Activated CD4-positive, alpha-beta T cell treated with anti-CD3 and anti-CD28 coated beads for 48 hours (primary cell): ENCODE results near the gene CD101.
"Not testable (repeated sequence)": the region's sequence is repeated elsewhere in the genome, so short reads cannot be mapped to it uniquely, and the experiment has no call there.

Experiments
- DNase-seq: peaks from one replicate; pipeline ENCODE4 v3.0.0-alpha.2; 2020

CD101 gene

GRCh38 chr1:117001254-117001927 is at the start of gene CD101:
TSS of gene CD101 (plus strand) at chr1:117001760. CDS start at chr1:117001818, 58 bp downstream.
- DNase-seq: peak; percentile 59

- no peak for DNase-seq
Measured at GRCh38 chr1:116952738-116953275, 48.8 kb upstream of the CD101 start.

DNA sequence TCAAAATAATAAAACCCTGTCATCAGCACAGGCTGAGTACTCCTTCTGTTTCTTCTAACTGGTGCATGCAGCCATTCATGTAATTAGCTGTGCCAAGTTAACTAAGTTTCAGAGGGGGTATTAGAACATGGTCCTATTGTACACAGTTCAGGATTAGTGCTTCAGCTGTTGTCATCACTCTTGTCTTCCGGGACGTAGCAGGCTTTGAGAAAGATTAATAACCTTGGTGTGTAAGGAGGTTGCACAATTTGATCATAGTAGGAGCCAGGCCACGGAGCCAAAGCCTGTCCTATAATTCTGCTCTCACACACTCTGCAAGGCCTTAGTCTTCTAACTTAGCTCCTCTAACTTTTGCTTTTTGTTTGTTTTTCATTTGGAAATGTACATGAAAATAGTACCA is 47.1 kb upstream of the CD101 start:
- DNase-seq: no peak

- DNase-seq: no peak
Measured at GRCh38 chr1:116956378-116956777, 45.2 kb upstream of the CD101 start.

DNA sequence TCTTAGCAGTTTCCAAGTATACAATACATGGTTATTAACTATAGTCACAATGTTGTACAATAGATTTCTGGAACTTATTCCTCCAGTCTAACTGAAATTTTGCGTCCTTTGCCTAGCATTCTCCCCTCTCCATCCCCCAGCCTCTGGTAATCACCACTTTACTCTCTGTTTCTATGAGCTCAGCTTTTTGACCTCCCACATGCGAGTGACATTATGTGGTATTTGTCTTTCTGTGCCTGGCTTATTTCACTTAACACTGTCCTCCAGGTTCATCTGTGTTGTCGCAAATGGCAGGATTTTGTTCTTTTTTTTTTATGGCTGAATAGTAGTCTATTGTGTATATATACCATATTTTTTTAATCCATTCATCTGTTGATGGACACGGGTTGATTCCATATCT is 43.9 kb upstream of the CD101 start:
- no peak for DNase-seq

DNA sequence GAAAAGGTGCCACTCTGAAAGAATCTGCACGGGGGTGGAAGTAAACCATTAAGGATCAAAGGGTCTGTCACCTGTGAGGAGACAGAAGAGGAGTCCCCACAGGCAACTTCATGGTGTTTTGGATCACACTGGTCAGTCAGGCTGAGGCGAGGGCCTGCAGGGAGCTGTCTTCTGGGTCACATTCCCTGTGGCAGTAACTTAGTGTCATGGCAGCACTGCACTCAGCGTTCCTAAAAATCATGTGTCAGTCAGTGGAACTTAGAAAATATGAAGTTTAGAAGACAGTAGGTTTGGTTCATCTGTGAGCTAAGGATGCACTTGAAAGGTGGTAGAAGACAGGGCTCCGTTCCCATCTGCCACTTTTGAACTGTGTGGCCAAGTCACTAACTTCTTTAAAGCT is 43.5 kb upstream of the CD101 start:
- DNase-seq: no peak

DNA sequence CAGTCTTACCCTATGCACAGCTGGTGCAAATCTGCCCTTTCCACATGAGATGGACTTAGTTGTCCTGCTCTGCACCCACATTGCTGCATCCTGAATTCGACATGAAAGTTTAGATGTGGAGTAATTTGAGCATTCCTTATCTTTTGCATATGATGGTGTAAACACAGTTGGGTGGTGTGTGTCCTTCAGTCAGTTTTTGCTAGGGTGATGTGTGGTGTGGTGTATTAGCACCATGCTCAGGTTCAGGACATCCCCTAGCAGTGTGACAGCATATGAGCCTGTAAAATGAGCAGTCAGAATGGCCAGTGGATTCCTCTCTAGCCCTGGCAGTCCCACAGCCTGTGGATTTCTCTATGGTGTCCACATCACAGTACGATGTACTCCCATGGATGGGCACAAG is 42.6 kb upstream of the CD101 start:
- DNase-seq: no peak

DNA sequence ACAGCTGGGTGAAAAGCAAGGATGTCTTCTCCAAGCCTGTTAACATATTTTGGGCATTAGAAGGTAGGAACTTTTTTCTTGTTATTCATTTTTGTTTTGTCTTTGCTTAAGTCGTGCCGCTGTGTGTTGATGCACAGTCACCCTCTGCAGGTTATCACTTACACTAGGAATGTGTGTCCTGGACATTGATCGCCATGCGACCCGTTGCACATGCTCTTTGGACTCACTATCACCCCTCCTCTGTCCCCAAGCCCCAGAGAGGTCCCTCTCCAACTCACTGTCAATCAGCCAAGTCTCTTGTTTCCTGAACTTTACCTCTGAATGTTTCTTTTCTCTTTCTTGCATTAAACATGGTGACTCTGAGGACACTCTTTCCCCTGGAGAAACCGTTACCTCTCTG is 40.0 kb upstream of the CD101 start:
- DNase-seq: no peak

DNA sequence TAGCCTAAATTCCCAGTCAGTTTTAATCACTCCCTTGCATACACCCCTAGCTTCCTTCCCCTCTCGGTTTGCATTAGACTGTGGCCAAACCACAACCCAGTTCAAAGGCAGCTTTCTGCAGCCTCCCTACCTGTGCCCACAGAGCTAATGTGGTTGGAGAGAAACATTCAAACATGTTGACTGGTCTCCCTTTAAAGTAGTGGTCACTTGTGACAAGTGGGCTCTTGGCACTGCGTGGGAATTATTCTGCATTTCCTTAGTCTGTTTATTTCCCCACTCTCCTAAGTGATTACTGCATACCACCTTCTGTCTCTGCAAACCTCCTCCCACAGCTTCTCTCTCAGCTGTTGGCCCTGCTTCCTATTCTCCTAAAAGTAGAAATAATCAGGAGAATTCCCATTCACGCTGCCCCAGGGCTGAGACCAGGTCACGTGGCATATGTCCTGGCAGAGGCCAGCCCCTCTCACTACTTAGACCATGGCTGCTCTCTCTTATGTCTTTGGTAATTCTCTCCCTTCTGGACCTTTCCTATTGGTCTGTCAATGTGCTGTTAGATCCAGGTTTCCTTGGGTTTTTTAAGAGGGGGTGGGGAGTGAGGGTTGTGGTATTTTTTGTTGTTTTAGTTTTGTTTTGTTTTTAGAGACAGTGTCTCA is 38.4 kb upstream of the CD101 start:
- DNase-seq: no peak

DNA sequence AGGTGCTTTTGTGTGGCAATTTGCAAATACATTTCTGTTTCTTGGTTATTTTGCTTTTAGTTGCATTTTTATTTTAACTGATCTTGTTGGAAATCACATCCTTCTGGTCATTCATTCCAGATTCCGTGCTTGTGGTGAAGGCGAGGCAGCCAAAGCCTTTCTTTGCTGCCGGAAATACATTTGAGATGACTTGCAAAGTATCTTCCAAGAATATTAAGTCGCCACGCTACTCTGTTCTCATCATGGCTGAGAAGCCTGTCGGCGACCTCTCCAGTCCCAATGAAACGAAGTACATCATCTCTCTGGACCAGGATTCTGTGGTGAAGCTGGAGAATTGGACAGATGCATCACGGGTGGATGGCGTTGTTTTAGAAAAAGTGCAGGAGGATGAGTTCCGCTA is 34.8 kb upstream of the CD101 start:
- no peak for DNase-seq

GRCh38 chr1:116968724-116969123 is 32.8 kb upstream of the CD101 start:
- no peak for DNase-seq

DNA sequence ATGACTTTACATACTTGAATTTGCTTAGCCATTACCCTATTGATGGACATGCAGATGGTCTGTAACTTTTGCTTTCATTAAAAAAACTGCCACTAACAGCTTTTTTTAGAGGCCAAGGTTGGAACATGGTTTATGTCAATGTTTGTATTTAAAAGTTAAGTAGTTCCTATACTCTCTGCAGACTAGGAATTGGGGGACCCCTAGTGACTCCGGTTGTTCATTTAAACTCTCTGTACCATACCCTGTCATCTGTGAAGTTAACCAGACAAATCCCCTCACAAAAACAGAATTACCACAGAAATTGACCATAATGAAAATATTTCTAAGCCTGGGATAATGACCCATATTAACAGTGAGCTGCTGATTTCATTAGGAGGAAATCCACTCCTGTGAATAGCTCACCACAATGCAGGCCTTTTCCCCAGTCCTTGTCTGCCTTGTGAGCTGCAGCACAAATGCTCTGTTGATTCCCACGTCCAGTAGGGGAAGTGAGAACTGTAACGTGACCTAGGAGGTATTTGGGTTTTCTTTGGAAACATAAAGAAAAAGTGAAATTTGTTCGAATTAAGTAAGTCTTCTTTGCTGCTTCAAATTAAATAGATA is 30.2 kb upstream of the CD101 start:
- DNase-seq: no peak

DNA sequence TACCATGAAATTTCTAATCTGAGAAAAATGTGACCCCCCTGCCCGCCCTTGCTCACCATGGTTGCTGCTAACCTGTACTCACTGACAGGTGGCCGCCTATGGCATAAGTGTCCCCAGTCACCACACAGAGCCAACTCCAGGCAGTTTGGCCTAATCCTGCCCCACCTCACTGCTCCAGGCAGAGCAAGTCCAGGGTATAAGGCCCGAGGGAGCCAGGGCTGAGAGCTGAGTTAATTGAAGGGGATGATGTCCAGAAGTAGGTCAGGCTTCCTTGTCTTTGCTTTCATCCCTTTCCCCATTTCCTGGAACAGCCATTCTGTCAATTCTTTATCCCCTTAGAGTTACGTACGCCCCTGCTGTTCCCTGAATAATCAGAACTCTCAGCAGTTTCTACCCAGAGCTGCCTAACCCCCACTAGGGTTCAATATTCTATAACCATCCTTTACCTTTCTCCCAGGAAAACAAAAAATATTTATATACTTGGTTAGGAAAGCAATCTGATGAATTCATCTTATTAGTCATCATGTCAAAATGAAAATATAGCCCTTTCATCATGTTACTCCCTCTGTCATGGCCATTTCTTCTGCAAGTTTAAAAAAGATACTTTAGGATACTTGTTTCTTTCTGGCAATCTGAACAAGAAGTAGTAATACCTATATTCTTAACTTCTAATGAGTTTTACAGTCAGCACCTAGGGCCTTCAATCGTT is 29.4 kb upstream of the CD101 start:
- DNase-seq: no peak

DNA sequence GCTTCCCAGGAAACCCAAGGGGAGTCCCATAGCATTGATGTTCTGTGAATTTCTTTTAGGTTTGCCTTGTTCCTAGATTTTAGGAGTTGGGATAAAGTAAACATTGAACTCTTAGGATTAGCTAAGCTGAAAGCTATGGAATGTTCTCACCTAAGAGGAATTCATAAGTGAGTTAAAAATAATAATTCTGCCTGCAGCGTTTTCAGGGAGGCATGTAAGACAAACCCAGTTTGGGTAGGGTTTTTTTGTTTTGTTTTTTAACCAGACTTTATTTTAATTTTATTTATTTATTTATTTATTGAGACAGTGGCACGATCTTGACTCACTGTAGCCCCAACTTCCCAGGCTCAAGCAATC is 28.9 kb upstream of the CD101 start:
- DNase-seq: no peak

- not testable (repeated sequence) for DNase-seq
Measured at GRCh38 chr1:116980309-116980708, 21.3 kb upstream of the CD101 start.

- no peak for DNase-seq
Measured at GRCh38 chr1:116981521-116982037, 20.0 kb upstream of the CD101 start.

DNA sequence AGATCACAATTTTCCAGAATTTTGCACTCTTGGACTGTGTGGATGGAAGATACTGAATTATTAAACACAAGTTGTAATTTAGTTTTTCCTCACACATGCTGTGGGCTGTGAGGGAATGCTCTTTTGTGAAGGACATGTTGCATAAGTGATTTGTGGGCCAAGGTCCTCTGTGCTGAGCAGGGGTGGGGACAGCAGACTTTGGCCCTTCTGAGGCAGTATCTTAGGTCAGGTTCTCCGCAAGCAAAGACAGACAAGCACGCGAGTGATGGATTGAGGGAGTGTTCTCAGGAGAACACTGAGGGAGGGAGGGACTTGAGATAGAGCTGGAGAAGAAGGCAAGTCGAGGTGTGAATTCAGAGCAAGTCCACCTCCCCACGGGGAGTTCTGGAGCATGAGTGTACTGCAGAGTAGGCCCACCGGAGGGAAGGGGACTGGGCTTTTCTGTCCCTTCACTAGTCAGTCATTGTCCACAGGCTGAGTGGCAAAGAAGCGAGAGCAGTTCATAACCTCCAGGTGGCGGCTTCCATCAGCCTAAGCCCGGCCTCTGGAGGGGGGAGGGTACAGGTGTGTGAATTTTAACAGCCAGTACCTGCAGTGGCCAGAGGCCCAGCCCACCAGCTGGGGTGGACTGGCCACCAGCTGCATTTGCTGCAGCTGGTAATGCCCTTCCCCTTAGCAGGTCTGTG is 19.1 kb upstream of the CD101 start:
- DNase-seq: no peak

DNA sequence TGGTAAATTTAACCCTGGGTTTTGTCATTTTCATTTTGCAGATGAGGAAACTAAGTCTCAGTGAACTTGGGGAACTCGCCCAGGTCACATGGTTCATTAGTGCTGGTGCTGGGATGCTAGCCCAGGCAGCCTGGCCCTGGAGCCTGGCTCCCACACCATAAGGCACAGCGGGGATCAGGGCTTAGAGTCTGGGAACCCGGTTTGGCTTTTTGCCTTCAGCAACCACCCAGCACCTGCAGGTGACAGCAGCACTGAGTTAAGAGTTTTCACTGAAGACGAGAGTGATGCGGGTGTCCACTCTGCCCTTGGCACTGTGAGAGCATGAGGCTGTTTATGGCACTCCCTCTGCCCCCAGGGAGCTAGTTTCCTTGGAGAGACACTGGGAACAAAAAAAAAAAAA is 18.4 kb upstream of the CD101 start:
- no peak for DNase-seq

DNA sequence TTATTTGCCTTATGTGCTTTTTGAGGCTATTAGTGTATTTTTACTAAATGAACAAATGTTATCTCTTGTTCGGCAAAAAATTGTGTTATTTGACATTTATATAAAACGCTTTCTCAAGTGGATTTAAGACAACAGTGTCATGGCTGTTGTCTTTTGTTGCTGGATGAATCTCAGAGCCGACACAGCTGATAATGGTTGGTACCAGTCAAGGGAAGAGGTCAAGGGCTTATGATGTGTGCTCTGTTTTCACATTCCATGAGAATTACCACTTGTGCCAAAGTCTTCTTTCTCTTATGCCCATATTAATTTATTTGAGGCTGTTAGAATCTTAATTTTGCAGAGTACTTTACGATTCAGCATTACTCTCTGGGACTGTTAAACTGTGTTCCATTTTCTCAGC is 17.9 kb upstream of the CD101 start:
- DNase-seq: no peak

GRCh38 chr1:116984406-116985160 is 17.0 kb upstream of the CD101 start:
- DNase-seq: no peak

- DNase-seq: peak; percentile 50
Measured at GRCh38 chr1:116986421-116987255, 14.9 kb upstream of the CD101 start.
